NCI-H2081 treated with DMSO at 0.1 percent for 48 hours (cell line): Measurements from ENCODE around the gene CD58.
"Not testable (repeated sequence)": the region's sequence is repeated elsewhere in the genome, so short reads cannot be mapped to it uniquely, and the experiment has no call there.

Experiments used
- DNase-seq: peaks from one replicate; lab custom pipeline; 2025; lab: John Stamatoyannopoulos, UW

CD58 gene

GRCh38 chr1:116569776-116570357 lies 959 bp downstream of the CD58 start:
- no peak for DNase-seq

DNA sequence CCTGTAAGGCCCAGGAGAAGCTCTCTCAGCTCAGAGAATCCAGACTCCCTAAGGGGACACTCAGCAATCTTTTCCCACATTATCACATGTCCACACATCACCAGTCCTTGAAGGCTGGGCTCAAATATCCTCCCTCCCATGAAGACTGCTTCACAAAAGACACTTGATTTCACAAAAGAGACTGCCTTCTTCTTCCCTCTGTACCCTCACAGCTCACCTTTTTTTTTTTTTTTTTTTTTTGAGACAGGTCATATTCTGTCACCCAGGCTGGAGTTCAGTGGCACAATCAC lies 1.5 kb downstream of the CD58 start:
- DNase-seq: no peak

GRCh38 chr1:116568662-116569380 lies 2.0 kb downstream of the CD58 start:
- DNase-seq: no peak

- no peak for DNase-seq
Observed at GRCh38 chr1:116567790-116568661, 2.8 kb downstream of the CD58 start.

DNA sequence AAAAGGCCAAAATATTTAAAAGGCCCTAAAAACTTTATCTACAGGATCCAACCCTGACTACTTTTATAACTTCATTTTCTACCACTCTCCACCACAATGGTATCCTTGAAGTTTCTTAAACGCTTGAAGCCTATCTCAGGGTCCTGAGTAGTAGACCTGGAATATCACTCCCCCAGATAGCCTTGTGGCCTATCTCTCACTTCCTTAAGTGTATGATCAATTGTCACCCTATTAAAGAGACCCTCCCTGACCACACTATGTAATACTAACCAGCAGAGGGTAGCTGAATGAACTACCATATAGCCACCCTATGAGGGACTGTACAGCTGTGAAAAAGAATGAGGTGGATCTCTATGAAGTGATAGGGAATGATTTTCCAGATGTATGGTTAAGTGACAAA lies 5.6 kb downstream of the CD58 start:
- no peak for DNase-seq

GRCh38 chr1:116564426-116564825 lies 6.4 kb downstream of the CD58 start:
- DNase-seq: no peak

GRCh38 chr1:116562465-116562864 lies 8.4 kb downstream of the CD58 start:
- DNase-seq: not testable (repeated sequence)

- DNase-seq: no peak
Observed at GRCh38 chr1:116561563-116561962, 9.3 kb downstream of the CD58 start.

GRCh38 chr1:116560704-116561490 lies 9.9 kb downstream of the CD58 start:
- DNase-seq: no peak

DNA sequence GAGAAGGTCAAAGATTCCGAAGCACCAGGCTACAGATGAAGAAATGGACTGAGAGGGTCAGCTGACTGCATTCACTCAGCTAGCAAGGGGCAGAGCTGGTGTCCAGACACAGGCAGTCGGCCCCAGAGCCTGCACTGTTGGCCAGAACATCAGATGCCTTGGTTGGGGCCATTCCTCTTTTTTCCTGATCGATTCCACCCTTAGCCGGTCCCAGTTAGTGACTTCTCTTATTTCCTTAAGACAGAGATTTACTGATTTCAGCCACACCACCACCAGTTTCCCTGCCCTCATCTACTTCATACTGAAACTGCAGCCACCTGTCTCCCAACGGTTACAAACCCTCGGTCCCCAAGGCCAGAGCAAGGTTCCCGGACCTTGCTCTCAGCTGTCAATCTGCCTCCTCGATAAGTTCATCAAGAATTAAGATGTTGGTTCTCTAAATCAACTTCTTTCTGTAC lies 11.5 kb downstream of the CD58 start:
- no peak for DNase-seq

DNA sequence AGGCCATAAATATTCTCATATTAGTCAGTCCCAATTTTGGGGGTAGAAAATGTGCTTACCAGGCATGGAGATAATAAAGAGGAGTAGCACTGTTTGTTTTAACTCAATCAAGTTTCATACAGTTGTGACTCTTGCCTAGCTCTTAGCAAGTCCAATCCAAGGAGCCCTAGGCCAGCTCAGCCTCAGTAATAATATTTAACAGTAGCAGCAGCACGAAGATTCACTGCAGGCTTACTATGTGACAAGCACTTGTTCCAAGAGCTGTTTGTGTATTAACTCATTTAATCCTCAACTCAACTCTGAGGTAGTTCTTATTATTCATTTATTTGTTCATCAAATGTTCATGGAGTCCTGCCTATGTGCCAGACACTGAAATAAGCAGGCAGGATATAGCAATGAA lies 12.3 kb downstream of the CD58 start:
- no peak for DNase-seq

- DNase-seq: no peak
Observed at GRCh38 chr1:116558140-116558549, 12.7 kb downstream of the CD58 start.

DNA sequence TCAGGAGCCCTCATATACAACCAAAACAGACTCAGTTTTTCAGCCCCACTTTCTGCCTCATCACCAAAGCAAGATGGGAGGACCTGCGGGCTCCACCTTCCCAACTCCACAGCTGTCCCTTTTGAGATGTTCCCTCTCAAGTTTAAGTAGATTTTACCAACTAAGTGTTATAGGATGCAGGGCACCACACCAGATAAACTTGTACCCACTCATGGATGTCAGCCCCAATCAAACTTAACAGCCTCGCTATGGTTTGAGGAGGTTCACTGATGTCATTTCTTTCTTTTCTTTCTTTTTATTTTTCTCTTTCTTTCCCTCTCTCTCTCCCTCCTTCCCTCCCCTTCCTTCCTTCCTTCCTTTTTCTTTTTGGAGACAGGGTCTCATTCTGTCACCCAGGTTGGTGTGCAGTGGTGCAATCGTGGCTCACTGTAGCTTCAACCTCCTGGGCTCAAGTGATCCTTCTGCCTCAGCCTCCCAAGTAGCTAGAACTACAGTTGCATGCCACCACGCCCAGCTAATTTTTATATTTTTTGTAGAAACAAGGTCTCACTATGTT lies 13.4 kb downstream of the CD58 start:
- DNase-seq: no peak

DNA sequence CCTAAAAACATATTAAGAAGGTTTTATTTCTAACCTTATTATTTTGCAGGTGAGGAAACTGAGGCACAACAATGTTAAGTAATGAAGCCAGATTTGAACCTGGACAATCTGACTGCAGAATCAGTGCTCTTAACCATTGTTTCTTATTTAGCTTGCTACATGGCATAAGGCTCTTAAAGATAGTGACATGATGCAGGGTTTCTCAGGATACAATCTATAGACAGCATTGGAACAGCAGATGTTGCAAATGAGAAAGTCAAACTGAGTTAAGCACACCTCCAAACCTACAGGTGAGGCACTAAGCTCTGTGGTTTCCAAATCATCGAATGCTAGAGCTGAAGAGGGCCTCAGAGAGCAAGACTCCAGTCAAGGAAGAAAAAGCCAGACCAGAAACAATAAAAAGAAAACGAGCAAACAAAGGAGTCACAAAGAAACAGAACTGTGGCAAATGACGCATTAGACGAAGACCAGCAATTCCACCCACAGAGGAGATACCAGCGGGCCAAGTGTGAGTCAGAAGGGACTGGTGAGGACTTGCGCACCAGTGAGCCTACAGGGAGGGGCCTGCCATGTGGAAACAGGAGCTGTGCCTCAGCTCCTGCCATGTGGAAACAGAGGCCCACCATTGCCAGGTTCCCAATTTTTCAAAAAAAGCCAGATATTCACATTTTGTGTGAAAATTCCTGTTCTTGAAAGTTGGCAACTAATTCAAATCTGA lies 14.4 kb downstream of the CD58 start:
- DNase-seq: no peak

GRCh38 chr1:116554924-116555323 lies 15.9 kb downstream of the CD58 start:
- no peak for DNase-seq

- no peak for DNase-seq
Observed at GRCh38 chr1:116553386-116554115, 17.3 kb downstream of the CD58 start.

DNA sequence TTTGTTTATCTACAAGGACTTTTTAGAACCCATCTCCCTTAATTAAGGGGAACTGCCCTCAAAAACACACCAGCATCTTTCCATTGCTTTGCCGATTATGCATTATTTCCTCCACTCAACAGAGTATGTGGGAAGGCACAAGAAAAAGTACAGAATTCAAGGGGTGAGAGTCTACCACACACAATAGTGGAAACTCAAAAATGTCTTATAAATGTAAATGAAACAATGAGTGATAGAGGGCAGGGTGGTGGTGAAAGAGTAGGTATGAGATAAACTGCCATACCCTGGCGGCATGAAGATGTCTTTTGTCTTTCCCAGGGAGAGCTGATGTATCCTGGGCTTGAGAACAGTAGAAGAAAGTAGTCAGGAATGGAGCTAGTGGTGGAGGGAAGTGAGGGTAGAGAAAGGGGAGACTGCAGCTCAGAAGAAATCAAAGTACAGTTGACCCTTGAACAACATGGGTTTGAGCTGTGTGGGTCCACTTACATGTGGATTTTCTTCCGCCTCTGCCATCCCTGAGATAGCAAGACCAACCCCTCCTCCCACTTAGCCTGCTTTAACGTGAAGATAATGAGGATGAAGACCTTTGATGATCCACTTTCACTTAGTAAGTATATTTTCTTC lies 24.4 kb downstream of the CD58 start:
- no peak for DNase-seq

GRCh38 chr1:116545359-116545705 lies 25.5 kb downstream of the CD58 start:
- DNase-seq: no peak

DNA sequence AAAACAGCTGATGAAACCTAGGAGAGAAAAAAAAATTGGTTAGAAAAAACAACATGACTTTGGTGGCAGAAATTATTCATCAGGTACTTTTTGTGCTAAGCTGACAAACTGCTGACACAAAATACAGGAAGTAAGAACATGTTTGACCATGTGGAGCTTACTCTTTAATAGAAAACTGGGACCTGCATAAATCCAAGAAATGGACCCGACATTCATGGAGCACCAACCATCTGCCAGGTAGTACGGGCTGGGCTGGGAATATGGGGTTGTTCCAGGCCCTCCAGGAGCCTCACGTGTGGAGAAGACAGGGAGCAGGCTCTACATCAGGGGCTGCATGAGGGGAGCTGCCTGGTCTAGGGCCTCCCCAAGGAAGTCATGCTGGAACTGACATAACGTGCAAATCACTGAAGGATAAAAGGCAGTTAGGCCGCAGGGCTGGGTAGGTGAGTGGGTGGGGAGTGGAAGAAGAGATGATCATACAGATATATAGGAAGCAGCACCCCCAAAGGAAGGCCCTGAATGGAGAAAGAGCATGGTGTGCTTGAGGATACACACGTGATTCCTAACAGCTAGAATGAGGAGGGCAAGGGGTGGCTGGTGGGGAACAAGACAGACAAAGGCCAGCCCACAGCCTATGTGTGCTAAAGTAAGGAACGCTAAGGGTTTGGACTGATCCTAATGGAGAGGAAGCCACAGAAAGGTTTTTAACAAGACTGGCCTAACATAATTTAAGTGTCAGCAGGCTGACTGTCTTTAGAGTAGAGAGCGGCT lies 26.1 kb downstream of the CD58 start:
- DNase-seq: no peak

DNA sequence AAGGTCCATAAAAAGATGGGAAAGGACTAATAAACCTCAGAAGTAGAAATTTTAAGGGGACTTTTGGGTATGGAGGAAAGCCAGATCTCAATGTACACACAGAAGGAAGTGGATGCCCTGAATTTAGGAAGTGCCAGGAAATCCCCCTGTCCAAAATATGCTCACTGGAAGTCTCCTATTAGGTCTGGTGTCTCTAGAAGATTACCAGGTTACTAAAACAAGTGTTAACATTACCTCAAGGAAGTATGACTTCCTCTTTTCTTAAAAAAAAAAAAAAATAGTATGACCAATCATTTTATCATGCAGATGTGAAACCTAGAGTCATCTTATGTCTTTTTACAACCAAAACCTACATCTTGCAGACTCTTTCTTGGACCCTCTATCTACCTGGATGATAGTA lies 30.7 kb downstream of the CD58 start:
- DNase-seq: no peak
